Nephron (organoid): ENCODE measurements around the gene SGCA.

Experiments
- H3K27ac Mint-ChIP-seq, 3 experiments: 2 replicates each; pipeline ENCODE4 v1.8.0; 2020; ENCODE audit warnings: mixed read lengths in 3 of 3, mild to moderate bottlenecking in 2 of 3, moderate library complexity in 1 of 3
- H3K27me3 Mint-ChIP-seq: 2 replicates; pipeline ENCODE4 v1.8.0; 2021; ENCODE audit warnings: low read depth, mild to moderate bottlenecking, moderate library complexity, mixed read lengths
- H3K36me3 Mint-ChIP-seq: 2 replicates; pipeline ENCODE4 v1.8.0; 2020; ENCODE audit warnings: low read depth, mixed read lengths
- H3K4me1 Mint-ChIP-seq: 2 replicates; pipeline ENCODE4 v1.8.0; 2020; ENCODE audit warnings: mixed read lengths
- H3K4me3 Mint-ChIP-seq, 3 experiments: 2 replicates each; pipeline ENCODE4 v1.8.0; 2020; ENCODE audit warnings: mild to moderate bottlenecking in 3 of 3, mixed read lengths in 3 of 3, moderate library complexity in 2 of 3
- H3K9me3 Mint-ChIP-seq: 2 replicates; pipeline ENCODE4 v1.8.0; 2020; ENCODE audit warnings: mixed read lengths
- TF ChIP-seq, protein P1 (sequence below), 3 experiments: fragments of 200-600 bp; sonication (generic); IDR thresholded peaks; one replicate each; pipeline ENCODE4 v1.5.0; 2021; ENCODE audit warnings: antibody characterized with exemption in 3 of 3; ENCODE audit not compliant: unreplicated experiment in 3 of 3

Gene SGCA

DNA sequence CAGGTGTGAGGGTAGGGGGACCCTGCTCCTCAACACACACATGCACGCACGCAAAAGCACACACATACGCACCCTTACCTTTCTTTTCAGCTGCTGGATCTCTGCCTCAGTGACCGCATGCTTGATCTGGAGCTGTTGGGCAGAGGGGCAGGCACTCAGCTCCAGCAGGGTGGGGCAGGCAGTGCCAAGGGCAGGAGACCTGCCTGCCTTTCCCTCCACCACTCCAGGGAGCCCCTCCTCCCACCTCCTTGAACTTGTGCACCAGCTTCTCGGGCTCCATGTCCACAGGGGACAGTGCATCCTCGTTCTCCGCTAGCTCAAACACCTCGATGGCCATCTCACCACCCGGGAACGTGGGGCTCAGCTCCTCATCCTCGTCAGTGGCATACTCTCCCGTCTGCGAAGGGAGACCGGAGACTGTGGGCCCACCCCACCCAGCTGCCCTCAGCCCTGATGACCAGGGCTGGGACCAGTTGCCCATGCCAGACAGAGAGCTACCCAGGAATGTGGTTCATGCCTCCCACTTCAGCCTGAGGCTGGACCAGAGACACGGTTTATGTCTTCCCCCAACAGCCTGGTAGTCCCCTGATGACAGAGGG, 26.5 kb upstream of the SGCA start:
- Mint-ChIP-seq H3K27me3 (no peaks in the 10 kb centered on the region), H3K4me3 (no peak overlapping the region), H3K4me1 (no peaks in the 10 kb centered on the region), H3K9me3 (no peaks in the 10 kb centered on the region), H3K36me3 (peaks cover 81% of the 10 kb centered on the region), H3K27ac (no peak overlapping the region)
- TF ChIP-seq, protein P1, sequence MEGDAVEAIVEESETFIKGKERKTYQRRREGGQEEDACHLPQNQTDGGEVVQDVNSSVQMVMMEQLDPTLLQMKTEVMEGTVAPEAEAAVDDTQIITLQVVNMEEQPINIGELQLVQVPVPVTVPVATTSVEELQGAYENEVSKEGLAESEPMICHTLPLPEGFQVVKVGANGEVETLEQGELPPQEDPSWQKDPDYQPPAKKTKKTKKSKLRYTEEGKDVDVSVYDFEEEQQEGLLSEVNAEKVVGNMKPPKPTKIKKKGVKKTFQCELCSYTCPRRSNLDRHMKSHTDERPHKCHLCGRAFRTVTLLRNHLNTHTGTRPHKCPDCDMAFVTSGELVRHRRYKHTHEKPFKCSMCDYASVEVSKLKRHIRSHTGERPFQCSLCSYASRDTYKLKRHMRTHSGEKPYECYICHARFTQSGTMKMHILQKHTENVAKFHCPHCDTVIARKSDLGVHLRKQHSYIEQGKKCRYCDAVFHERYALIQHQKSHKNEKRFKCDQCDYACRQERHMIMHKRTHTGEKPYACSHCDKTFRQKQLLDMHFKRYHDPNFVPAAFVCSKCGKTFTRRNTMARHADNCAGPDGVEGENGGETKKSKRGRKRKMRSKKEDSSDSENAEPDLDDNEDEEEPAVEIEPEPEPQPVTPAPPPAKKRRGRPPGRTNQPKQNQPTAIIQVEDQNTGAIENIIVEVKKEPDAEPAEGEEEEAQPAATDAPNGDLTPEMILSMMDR (IDR thresholded peaks at IDR 0.05; ENCODE audit: unreplicated experiment in 3 of 3) = no peak

DNA sequence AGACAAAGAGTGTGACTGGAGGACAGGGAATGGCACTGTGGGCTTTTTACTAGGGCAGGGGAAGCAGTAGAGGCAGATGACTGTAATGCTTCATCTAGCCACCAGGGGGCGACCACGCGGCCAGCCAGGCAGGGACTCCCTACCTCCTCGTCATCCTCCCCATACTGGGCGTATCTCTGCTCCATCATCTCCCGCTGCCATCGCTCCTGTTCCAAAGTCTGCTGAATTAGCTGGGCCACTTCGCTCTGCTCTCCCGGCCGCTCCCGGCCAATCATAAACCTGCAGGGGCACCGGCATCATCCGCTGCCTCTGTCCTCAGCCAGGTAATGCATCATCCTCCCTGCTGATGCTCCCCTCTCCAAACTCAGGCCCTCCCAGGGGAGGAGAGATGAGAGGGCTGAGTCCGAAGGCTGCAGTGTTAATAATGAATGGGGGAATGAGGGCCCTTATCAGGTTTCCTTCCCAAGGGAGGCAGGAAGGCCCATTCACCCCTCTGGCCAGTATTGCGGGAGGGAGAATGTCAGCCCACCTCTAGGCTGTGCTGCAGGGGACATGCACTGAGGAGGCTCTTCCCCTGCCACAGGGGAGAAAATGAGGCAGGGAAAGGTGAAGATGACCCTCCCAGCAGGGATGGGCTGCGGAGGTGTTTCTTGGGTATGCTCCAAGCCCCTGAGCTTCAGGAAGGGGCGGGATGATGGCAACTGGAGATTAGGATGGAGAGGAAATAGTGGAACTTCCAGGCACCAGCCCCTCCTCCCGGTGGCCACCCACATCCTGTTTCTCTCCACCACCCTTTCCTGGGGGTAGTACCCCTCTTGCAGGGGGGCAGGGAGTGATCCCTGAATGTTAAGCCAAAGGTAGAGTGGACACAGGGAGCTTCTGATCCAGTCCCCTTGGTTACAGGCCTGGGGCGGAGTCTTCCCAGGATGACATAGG, 25.6 kb upstream of the SGCA start:
- H3K4me3 Mint-ChIP-seq = no peak overlapping the region
- H3K4me1 Mint-ChIP-seq = peaks cover under 1% of the 10 kb centered on the region
- no peak overlapping the region for H3K27ac Mint-ChIP-seq
- peaks cover 86% of the 10 kb centered on the region for H3K36me3 Mint-ChIP-seq
- TF ChIP-seq, protein P1 (IDR thresholded peaks at IDR 0.05; ENCODE audit: unreplicated experiment in 3 of 3) = peak; percentile 85 to 90 (median 87)
- H3K27me3 Mint-ChIP-seq = no peaks in the 10 kb centered on the region
- no peaks in the 10 kb centered on the region for H3K9me3 Mint-ChIP-seq

DNA sequence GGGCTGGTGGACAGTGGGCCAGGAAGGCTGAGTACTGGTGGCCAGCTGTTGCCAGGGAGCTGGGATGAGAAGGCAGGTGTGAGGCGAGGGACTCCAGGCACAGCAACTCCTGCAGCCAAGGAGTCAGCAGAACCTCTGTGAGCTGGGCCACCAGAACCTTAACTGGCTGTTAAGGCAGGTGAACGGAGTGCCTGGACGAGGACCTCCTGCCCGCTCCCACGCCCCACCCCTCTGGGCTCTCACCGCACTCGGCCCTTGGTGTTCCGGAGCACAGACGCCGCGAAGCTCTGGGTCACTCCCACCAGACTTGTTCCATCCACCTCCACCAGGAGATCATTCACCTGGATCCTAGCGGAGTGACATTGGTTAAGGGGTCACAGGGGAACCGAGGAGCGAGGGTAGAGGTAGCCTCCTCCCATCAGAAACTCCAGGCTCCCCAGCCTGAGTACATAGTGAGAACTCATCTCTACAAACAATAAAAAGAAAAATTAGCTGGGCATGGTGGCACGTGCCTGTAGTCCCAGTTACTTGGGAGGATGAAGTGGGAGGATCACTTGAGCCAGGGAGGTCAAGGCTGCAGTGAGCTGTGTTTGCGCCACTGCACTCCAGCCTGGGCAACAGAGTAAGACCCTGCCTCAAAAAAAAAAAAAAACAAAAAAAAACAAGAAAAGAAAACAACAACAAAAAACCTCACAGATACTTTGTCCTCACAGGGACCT, 24.6 kb upstream of the SGCA start:
- no peaks in the 10 kb centered on the region for H3K9me3 Mint-ChIP-seq
- peaks cover 82% of the 10 kb centered on the region for H3K36me3 Mint-ChIP-seq
- peaks cover 5% of the 10 kb centered on the region for H3K4me1 Mint-ChIP-seq
- H3K27ac Mint-ChIP-seq = no peak overlapping the region
- H3K4me3 Mint-ChIP-seq = no peak overlapping the region
- H3K27me3 Mint-ChIP-seq = no peaks in the 10 kb centered on the region
- TF ChIP-seq, protein P1 (IDR thresholded peaks at IDR 0.05; ENCODE audit: unreplicated experiment in 3 of 3) = no peak

DNA sequence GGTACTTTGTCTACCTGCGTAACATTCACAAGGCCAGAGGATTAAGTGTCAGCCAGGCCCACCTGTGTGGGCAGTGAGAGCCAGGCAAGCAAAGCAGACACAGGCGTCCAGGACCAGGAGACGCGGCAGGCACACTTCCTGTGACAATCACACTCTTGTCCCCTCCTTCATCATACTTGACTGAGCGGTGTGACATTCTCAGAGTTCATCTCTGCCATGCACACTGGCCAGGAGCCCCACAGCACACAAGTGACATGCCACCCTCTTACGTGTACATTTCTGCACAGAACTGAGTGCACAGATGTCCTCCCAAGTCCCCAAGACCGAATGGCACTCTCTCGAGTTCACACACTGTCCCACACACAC, 24.1 kb upstream of the SGCA start:
- Mint-ChIP-seq H3K4me1 (peaks cover 9% of the 10 kb centered on the region), H3K36me3 (peaks cover 80% of the 10 kb centered on the region), H3K27me3 (no peaks in the 10 kb centered on the region)

DNA sequence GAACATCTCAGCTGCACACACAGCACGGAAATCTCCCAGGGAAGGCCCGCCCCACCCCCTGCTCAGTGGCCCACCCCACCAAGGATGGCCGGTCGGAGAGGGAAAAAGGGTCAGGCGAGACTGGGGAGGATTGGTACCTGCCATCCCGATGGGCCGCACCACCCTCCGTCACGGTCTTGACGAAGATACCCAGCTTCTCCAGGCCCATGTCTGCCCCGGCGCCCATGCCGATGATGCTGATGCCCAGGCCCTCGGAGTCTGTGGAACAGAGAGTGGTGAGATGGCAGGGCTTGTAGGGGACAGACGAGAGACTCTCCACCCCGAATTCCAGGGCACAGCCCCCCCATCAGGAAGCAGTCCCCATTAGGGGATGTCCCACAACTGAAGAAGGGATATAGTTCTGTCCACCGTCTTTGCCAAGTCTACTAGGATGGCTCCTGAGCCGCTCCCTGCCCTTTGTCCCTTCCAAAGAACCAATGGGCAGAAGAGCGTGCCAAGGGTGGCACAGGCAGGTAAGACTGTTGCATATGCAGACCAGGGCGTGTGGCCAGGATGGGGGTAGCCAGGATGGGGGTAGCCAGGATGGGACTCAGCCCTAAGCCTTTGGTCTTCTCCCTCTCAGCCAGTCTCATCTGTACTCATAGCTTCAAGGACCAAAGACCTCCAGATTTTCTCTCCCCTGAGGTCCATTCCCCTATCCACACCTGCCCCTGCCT, 22.2 kb upstream of the SGCA start:
- peaks cover 28% of the 10 kb centered on the region for H3K4me1 Mint-ChIP-seq
- H3K4me3 Mint-ChIP-seq = no peak overlapping the region
- H3K36me3 Mint-ChIP-seq = peaks cover 65% of the 10 kb centered on the region
- no peak overlapping the region for H3K27ac Mint-ChIP-seq
- TF ChIP-seq, protein P1 (IDR thresholded peaks at IDR 0.05; ENCODE audit: unreplicated experiment in 3 of 3) = no peak
- H3K9me3 Mint-ChIP-seq = no peaks in the 10 kb centered on the region
- H3K27me3 Mint-ChIP-seq = no peaks in the 10 kb centered on the region

More for the DNA sequence above, 24.1 kb upstream of the SGCA start:
- Mint-ChIP-seq H3K4me3 (no peak overlapping the region), H3K27ac (no peak overlapping the region), H3K9me3 (no peaks in the 10 kb centered on the region)
- TF ChIP-seq, protein P1 (IDR thresholded peaks at IDR 0.05; ENCODE audit: unreplicated experiment in 3 of 3) = no peak
